DMS 273 (cell line): ENCODE measurements around the gene MCM5.
"Not testable (repeated sequence)": the region's sequence is repeated elsewhere in the genome, so short reads cannot be mapped to it uniquely, and the experiment has no call there.

Experiments used
- DNase-seq: peaks from one replicate; lab custom pipeline; 2025; ENCODE audit not compliant: unreplicated experiment; lab: John Stamatoyannopoulos, UW

MCM5 gene

DNA sequence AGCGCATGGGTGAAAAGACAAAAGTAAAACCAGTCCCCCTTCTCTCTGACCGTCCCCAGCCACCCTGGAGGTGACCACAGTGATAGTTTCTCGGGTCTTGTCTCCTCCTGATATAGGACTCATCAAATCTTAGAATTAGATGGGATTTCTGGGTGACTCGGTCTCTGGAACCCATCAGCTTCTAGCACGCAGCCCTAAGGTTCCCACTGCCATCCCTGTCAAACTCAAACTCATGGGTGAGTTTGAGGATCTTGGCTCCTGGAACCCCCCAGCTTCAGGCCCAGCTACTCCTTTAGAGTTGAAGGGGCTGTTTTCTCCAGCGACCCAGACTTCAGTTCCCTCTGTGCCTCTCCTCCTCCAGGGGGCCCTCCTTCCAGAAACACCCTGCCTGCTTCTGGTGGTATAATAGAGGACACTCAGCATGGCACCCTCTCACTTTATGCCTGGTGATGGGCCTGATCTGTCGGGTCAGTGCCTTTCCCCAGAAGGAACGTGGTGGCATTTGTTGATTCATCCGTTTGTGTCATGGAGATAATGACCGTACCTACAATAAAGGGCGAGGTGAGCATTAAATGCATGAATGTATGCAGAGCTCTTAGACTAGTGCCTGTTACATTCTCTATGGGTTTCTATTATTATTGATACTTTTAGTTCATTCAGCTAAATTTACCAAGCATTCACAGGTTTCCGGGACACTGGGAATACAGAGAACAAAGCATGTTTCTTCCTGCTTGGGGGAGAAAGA lies 31.7 kb downstream of the MCM5 start:
- no peak for DNase-seq

DNA sequence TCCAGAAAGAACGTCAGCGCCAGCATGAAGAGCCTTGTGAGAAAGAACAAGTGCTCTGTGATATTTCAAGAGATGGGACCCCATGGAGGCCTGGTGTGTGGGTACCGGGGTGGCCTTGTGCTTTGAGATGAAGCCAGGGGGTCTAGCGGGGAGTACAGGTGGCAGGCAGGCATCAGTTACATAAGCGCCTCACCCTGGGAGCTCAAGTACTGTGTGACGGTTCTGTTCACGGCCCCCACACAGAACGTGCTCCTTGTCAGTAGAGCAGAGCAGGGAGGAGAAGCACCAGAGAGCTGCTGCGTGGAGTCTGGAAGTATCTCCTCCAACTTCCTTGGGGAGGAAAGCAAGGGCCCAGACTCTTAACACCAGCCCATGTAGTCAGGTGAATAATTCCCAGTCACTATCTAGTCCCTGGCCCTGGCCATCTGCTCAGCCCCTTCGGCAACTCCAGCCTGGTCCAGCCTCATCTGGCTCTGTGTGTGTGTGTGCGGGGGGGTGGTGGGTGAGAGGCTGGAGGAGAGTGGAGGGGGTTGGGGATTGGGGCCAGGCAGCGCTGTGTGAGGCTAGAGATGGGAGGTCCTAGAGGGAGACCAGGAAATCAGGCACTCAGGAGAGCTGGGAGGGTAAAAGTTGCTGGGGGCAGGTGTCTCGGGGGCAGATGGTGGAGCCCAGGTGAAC lies 32.4 kb downstream of the MCM5 start:
- no peak for DNase-seq

DNA sequence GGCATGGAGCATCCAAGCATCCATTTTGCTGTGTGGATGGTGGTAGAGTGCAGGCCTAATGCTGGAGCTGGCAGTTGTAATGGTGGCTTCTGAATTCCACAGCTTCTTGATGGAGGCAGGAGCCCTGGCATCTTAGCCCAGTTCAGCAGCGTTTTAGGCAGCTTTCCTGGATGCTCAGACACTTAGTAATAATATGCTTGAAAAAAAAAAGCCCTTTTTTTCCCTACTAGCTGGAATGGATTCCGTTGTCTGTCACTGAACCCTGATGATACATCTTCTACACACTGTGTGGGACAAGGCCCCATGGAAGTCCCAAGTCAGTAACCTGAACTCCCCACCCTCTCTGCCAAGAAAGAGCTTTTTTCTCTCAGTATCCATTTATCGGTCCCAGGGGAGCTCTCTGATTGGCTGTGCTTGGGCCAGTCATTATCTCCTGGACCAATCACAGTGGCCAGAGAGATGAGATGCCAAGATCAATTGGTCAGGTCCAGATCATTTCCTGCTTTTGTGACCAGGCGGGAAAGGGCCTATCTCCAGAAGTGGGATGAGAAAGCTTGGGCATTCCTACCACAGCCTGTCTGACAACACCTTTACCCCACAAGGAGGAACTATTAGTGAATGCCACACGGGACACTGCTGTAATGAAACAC lies 34.2 kb downstream of the MCM5 start:
- DNase-seq: peak; percentile 18

DNA sequence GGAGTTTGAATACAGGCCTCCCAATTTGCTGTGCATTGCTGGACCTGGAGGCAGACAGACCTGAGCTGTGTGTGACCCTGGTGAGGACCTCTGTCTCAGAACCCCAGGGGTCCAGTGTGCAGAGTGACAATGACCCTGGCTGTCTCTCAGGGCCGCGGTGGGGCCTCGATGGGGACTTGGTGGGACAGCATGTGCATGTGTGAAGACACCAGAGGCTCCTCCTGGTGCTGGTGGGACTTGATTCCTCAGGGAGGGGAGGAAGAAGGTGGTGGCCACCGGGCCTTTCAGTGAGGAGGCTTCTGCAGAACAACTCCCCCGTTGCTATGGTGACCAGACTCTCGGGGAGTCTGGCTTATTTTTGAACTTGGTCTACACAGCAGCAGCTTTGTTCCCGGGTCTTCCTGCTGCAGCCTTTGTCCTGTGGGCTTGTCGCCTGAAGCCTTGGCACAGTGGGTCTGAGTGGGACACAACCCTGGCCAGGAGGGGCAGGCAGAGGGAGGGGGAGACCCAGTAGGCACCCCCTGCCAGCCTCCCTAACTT lies 35.3 kb downstream of the MCM5 start:
- DNase-seq: peak; percentile 28

DNA sequence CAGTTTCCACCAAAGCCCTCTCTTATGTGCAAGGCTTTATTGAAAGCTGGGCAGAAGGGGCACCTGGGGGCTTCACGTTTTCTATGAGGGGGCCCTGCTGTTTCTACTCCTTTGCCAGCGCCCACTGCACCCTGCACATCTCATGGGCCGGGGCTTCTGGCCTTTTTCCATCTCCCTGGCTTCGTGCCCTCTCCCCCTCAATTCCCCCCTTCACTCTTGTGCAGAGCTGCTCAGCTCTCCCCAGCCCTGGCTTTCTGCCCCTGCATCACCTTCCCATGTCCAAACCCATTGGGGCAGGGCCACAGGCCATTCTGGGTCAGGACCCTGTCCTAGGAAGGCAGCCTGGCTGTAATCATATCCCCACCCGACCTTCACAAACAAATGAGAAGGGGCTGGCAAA lies 36.5 kb downstream of the MCM5 start:
- peak; percentile 19 for DNase-seq

DNA sequence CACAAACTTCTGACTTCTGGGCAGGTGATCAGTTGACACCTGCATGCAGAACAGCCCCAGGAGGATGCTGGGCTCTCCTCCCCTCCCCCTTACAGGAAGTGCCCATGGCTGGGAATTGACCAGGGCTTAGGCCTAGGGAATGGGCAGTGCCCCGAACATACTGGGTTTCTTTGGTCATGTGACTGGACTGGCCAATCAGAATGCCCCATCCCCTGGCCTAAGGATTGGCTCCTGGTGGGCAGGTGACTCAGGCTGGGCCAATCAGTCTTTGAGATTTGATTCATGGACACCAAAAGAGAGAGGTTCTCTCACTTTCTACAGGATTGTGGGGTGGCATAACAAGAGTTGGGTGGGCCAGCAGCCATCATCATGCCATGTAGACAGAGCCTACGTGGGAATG lies 37.1 kb downstream of the MCM5 start:
- peak; percentile 30 for DNase-seq

DNA sequence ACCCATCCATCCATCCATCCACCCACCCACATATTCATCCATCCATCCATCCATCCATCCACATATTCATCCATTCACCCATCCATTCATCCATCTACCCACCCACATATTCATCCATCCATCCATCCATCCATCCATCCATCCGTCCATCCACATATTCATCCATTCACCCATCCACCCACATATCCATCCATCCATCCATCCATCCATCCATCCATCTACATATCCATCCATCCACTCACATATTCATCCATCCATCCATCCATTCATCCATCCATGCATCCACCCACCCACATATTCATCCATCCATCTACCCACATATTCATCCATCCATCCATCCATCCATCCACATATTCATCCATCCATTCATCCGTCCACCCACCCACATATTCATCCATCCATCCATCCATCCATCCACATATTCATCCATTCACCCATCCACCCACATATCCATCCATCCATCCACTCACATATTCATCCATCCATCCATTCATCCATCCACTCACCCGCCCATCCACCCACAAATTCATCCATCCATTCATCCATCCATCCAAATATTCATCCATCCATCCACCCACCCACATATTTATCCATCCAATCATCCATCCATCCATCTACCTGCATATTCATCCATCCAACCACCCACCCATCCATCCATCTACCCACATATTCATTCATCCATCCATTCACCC lies 38.9 kb downstream of the MCM5 start:
- not testable (repeated sequence) for DNase-seq

DNA sequence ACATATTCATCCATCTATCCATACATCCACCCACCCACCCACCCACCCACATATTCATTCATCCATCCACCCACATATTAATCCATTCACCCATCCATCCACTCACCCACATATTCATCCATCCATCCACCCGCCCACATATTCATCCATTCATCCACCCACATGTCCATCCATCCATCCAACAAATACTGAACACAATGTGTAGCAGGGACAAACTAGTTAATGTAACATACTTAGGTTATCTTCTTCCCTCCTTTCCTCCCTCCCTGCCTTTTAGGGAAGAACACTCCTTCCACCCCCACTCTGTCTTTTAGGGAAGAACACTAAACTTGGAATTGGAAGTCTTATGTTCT lies 39.4 kb downstream of the MCM5 start:
- DNase-seq: no peak

- DNase-seq: no peak
Measured at GRCh38 chr22:35440129-35440528, 40.2 kb downstream of the MCM5 start.

GRCh38 chr22:35441489-35442100 lies 41.7 kb downstream of the MCM5 start:
- no peak for DNase-seq

GRCh38 chr22:35442471-35442870 lies 42.5 kb downstream of the MCM5 start:
- no peak for DNase-seq

DNA sequence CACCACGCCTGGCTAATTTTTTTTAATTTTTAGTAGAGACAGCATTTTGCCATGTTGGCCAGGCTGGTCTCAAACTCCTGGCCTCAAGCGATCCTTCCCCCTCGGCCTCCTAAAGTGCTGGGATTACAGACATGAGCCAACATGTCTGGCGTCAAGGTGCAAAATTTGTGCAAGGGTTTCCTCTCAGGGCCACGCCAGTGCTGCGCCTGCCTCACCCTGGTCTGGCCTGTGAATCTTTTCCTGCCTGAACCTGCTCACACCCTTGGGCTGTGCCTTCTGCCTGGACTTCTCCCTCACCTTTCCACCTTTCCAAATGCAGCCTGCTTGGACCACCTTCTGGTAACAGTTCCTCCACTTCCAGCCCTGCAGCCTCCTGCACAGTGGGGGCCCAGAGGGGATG lies 43.4 kb downstream of the MCM5 start:
- DNase-seq: no peak

GRCh38 chr22:35443790-35444684 lies 44.1 kb downstream of the MCM5 start:
- peak; percentile 61 for DNase-seq

GRCh38 chr22:35444685-35445399 lies 44.9 kb downstream of the MCM5 start:
- DNase-seq: no peak

DNA sequence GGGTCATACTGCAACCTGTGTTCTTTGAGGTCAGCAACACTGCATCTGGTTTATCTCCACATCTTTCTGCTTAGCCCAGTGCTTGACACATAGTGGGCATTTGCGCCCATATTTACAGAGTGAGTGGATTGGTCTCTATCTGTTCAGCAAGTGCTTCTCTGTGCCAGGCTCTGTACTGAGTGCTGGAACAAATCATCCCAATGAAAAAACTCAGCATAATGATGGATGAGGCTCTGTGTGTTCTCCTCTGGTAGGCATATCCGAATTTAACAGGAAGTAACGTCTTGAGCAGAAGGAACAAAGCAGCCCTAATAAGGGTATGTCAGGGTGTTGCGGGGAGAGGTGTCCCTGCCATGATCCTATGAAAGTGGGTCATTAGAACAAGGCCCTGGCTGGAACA lies 46.0 kb downstream of the MCM5 start:
- no peak for DNase-seq

DNA sequence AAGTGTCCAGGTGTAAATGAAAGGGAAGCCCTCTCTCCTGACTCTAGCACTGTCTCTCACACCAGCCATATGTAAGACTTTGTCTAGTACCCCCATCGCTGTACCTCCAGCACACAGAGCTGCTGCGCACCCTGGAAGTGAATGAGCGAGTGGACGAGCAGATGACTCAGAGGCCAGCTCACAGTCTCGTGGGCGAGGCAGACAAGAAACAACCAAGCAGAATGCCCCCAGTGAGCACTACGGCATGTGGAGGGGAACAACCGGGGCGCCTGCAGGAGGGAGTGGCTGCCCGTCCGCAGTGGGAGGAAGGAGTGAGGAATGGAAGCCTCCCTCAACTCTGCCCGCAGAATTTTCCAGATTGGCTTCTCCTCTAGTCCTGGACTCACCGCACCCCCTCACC lies 46.4 kb downstream of the MCM5 start:
- no peak for DNase-seq

- no peak for DNase-seq
Measured at GRCh38 chr22:35448523-35448922, 48.6 kb downstream of the MCM5 start.

GRCh38 chr22:35449829-35450689 lies 50.1 kb downstream of the MCM5 start:
- no peak for DNase-seq
